ENCODE data around the gene PTGFRN.

GRCh38 chr1:116981521-116982037 is 71.9 kb downstream of the PTGFRN start:
- TF ChIP-seq CTBP1 (IDR thresholded peaks at IDR 0.05; ENCODE audit: borderline replicate concordance) (no peak), BHLHE40 (IDR thresholded peaks at IDR 0.05; ENCODE audit: borderline replicate concordance) (no peak), SP1 (IDR thresholded peaks at IDR 0.05) (no peak), NFRKB (IDR thresholded peaks at IDR 0.05) (no peak), FOXM1 (IDR thresholded peaks at IDR 0.05; ENCODE audit: borderline replicate concordance) (no peak), ARNT (IDR thresholded peaks at IDR 0.05) (no peak), FOXK2 (IDR thresholded peaks at IDR 0.05) (no peak), SUZ12 (IDR thresholded peaks at IDR 0.05) (no peak), FOXA1 (IDR thresholded peaks at IDR 0.05) (no peak), TARDBP (IDR thresholded peaks at IDR 0.05) (no peak)

Data from HEK293T (cell line).